MM.1S (cell line): ENCODE measurements around the gene CHORDC1.

Source experiments
- DNase-seq: peaks from one replicate; pipeline ENCODE4 v3.0.0-alpha.2; 2015
- H2AFZ ChIP-seq: fragments of 300-600 bp; sonication (generic); 2 replicates; pipeline ENCODE4 v1.6.0; 2016; ENCODE audit warnings: antibody characterized with exemption, low read length
- H3F3A ChIP-seq: fragments of 300-600 bp; sonication (generic); 2 replicates; pipeline ENCODE4 v1.6.1; 2016; ENCODE audit warnings: mild to moderate bottlenecking, antibody characterized with exemption, low read length, moderate library complexity, mixed read lengths; ENCODE audit not compliant: insufficient read depth
- H3K27ac ChIP-seq: fragments of 300-600 bp; sonication (generic); 2 replicates; pipeline ENCODE4 v1.5.1; 2016; ENCODE audit warnings: mild to moderate bottlenecking, low read length
- H3K27me3 ChIP-seq: fragments of 300-600 bp; sonication (generic); replicated peaks from 2 replicates; pipeline ENCODE4 v1.6.0; 2016; ENCODE audit warnings: low read length; ENCODE audit not compliant: insufficient read depth
- H3K36me3 ChIP-seq: fragments of 300-600 bp; sonication (generic); replicated peaks from 2 replicates; pipeline ENCODE4 v1.6.1; 2016; ENCODE audit warnings: mild to moderate bottlenecking, low read length, mixed read lengths; ENCODE audit not compliant: insufficient read depth
- H3K4me1 ChIP-seq: fragments of 300-600 bp; sonication (generic); 2 replicates; pipeline ENCODE4 v1.6.1; 2016; ENCODE audit warnings: low read length, mixed read lengths
- H3K4me2 ChIP-seq: fragments of 300-600 bp; sonication (generic); 2 replicates; pipeline ENCODE4 v1.6.0; 2016; ENCODE audit warnings: low read depth, low read length
- H3K4me3 ChIP-seq: fragments of 300-600 bp; sonication (generic); 2 replicates; pipeline ENCODE4 v1.5.1; 2016; ENCODE audit warnings: low read length, mixed read lengths
- H3K79me2 ChIP-seq: fragments of 300-600 bp; sonication (generic); 2 replicates; pipeline ENCODE4 v1.6.1; 2016; ENCODE audit warnings: mixed run types, low read length, mixed read lengths
- H3K9ac ChIP-seq: fragments of 300-600 bp; sonication (generic); 2 replicates; pipeline ENCODE4 v1.6.1; 2016; ENCODE audit warnings: low read length, mixed read lengths
- H3K9me2 ChIP-seq: fragments of 300-600 bp; sonication (generic); replicated peaks from 2 replicates; pipeline ENCODE4 v1.6.1; 2016; ENCODE audit warnings: mild to moderate bottlenecking, low read length, mixed read lengths; ENCODE audit not compliant: insufficient read depth
- H3K9me3 ChIP-seq: fragments of 300-600 bp; sonication (generic); replicated peaks from 2 replicates; pipeline ENCODE4 v1.6.1; 2016; ENCODE audit warnings: mild to moderate bottlenecking, low read length, mixed read lengths; ENCODE audit not compliant: insufficient read depth
- H4K20me1 ChIP-seq: fragments of 300-600 bp; sonication (generic); 2 replicates; pipeline ENCODE4 v1.6.1; 2016; ENCODE audit warnings: mild to moderate bottlenecking, low read length, moderate library complexity, mixed read lengths; ENCODE audit not compliant: insufficient read depth
- EZH2 ChIP-seq: fragments of 300-600 bp; sonication (generic); optimal IDR thresholded peaks from 2 replicates; pipeline ENCODE3; 2017; ENCODE audit warnings: low read depth, mild to moderate bottlenecking, antibody characterized with exemption, low read length, mixed read lengths
- EZH2phosphoT487 ChIP-seq: fragments of 300-600 bp; sonication (generic); IDR thresholded peaks from 2 replicates; pipeline ENCODE4 v1.6.1; 2018; ENCODE audit warnings: antibody characterized with exemption, low read length
- TF ChIP-seq, protein P1 (sequence below): fragments of 300-600 bp; sonication (generic); IDR thresholded peaks from 2 replicates; pipeline ENCODE4 v1.5.1; 2016; ENCODE audit warnings: antibody characterized with exemption, low read length, mixed read lengths

CHORDC1 gene

DNA sequence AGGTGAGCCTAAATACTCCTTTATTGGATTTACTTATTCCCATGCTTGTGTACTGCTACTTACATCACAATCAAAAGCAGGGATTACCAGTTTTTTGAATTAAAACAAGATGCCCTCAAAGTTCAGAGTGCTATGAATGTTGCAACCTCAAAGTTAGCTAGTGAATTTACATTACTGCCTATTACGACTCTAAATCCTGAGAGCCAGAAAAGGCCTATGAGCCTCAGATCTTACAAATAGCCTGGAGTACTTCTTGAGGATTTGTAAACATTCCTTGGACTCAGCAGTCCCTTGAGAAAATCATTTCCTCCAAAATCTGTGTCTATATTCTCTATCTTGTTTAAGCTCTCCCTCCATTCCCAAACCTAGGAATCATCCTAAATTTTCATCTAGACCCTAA is 25.5 kb downstream of the CHORDC1 start:
- no peak overlapping the region for H2AFZ ChIP-seq
- H3K4me2 ChIP-seq, result no peak overlapping the region
- H3K9ac ChIP-seq, result no peak overlapping the region
- H3K9me2 ChIP-seq, result no peaks in the 10 kb centered on the region
- H3K27ac ChIP-seq, result no peak overlapping the region
- H3K4me3 ChIP-seq, result no peak overlapping the region
- no peaks in the 10 kb centered on the region for H3K4me1 ChIP-seq
- no peak for DNase-seq
- TF ChIP-seq EZH2phosphoT487 (no peak), EZH2 (no peak)
- TF ChIP-seq, protein P1, sequence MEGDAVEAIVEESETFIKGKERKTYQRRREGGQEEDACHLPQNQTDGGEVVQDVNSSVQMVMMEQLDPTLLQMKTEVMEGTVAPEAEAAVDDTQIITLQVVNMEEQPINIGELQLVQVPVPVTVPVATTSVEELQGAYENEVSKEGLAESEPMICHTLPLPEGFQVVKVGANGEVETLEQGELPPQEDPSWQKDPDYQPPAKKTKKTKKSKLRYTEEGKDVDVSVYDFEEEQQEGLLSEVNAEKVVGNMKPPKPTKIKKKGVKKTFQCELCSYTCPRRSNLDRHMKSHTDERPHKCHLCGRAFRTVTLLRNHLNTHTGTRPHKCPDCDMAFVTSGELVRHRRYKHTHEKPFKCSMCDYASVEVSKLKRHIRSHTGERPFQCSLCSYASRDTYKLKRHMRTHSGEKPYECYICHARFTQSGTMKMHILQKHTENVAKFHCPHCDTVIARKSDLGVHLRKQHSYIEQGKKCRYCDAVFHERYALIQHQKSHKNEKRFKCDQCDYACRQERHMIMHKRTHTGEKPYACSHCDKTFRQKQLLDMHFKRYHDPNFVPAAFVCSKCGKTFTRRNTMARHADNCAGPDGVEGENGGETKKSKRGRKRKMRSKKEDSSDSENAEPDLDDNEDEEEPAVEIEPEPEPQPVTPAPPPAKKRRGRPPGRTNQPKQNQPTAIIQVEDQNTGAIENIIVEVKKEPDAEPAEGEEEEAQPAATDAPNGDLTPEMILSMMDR, result no peak
- H3K9me3 ChIP-seq, result no peaks in the 10 kb centered on the region
- H3F3A ChIP-seq, result no peaks in the 10 kb centered on the region; the same call in 1 of the 2 replicates
- no peaks in the 10 kb centered on the region for H4K20me1 ChIP-seq
- peaks cover 3% of the 10 kb centered on the region; the same call in 1 of the 2 replicates for H3K36me3 ChIP-seq
- no peaks in the 10 kb centered on the region for H3K79me2 ChIP-seq
- no peaks in the 10 kb centered on the region for H3K27me3 ChIP-seq

DNA sequence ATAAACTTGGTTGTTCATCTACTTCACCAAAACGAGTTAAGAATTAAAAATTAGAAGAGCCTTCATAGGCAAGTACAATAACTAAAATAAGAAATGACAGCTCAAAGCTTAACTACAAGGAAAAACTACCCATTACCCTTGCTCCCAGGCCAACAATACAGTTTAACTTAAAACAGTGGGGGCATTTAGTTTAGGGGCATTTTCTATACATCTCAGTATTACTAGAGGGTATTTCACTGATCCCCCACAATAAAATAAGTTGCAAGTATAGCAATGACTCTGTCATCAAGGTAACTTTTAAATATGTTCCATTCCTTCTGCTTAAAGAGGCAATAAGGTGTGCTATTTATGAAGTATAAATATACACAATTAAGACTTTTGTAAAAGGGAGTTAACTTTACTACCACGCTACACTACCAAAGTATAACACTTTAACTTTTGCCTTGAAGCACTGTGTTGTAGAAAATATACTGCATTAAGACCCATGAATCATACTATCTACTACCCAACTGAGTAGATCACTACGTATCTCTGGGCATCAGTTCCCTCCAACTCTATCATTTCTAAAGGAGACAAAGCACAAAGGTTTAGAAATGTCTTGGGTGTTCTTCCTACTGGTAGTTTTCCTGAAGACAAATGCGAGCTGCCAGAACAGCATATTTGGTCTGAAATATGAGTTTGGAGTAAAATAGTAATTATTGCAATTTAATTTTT is 29.8 kb downstream of the CHORDC1 start:
- TF ChIP-seq EZH2phosphoT487 (no peak), EZH2 (no peak)
- H3K9ac ChIP-seq, result no peak overlapping the region
- no peak for DNase-seq
- no peaks in the 10 kb centered on the region for H4K20me1 ChIP-seq
- no peaks in the 10 kb centered on the region for H3K4me1 ChIP-seq
- no peaks in the 10 kb centered on the region for H3K27me3 ChIP-seq
- H3K27ac ChIP-seq, result no peak overlapping the region
- H2AFZ ChIP-seq, result no peak overlapping the region
- H3K79me2 ChIP-seq, result no peaks in the 10 kb centered on the region
- no peak overlapping the region for H3K4me3 ChIP-seq
- no peaks in the 10 kb centered on the region for H3K9me2 ChIP-seq
- H3K36me3 ChIP-seq, result no peaks in the 10 kb centered on the region
- no peaks in the 10 kb centered on the region for H3K9me3 ChIP-seq
- no peaks in the 10 kb centered on the region; the same call in 1 of the 2 replicates for H3F3A ChIP-seq
- no peak overlapping the region for H3K4me2 ChIP-seq

DNA sequence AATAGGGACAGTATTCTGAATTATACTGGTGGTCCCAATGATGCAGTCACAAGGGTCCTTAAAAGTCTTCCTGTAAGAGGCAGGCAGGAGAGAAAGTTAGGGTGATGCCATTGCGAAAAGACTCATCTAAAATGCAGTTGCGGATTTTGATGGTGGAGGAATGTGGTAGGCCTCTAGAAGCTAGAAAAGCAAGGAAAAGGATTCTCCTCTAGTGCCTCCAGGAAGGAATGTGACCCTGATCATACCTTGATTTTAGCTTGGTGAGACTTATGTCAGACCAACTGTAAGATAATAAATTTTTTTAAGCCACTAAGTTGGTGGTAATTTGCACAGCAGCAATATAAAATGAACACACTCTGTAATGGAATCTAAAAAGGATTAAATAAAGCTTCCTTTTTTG is 33.8 kb downstream of the CHORDC1 start:
- H3K36me3 ChIP-seq, result no peaks in the 10 kb centered on the region
- no peaks in the 10 kb centered on the region for H3K4me1 ChIP-seq
- no peaks in the 10 kb centered on the region for H3F3A ChIP-seq
- no peaks in the 10 kb centered on the region for H3K9me3 ChIP-seq
- TF ChIP-seq, protein P1, result no peak
- TF ChIP-seq EZH2 (no peak), EZH2phosphoT487 (no peak)
- H3K27ac ChIP-seq, result no peak overlapping the region
- no peaks in the 10 kb centered on the region for H3K9me2 ChIP-seq
- no peaks in the 10 kb centered on the region for H3K27me3 ChIP-seq
- no peak overlapping the region for H3K4me3 ChIP-seq
- no peak overlapping the region for H2AFZ ChIP-seq
- no peaks in the 10 kb centered on the region for H3K79me2 ChIP-seq
- no peak overlapping the region for H3K9ac ChIP-seq
- DNase-seq, result no peak
- H4K20me1 ChIP-seq, result no peaks in the 10 kb centered on the region
- no peak overlapping the region for H3K4me2 ChIP-seq

DNA sequence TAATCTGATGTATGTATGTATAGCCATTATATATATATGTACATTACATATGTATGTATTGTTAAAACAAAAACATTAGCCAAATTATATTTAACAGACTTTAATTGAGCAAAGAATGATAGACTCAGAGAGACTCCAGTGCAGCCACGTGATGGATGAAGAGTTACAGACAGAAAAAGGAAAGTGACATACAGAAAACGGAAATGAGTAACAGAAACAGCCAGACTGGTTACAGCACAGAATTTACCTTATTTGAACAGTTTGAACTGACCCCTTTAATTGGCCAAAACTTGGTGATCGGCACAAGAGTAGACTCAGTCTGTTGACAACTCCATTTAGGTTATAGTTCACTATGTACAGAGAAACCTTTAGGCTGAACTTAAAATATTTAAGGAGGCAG is 35.0 kb downstream of the CHORDC1 start:
- H3K4me2 ChIP-seq, result no peak overlapping the region
- H3K4me1 ChIP-seq, result no peaks in the 10 kb centered on the region

More for the DNA sequence above, 35.0 kb downstream of the CHORDC1 start:
- H3K79me2 ChIP-seq, result no peaks in the 10 kb centered on the region
- H3K27me3 ChIP-seq, result no peaks in the 10 kb centered on the region
- H3K9me2 ChIP-seq, result no peaks in the 10 kb centered on the region
- H3K36me3 ChIP-seq, result no peaks in the 10 kb centered on the region
- TF ChIP-seq EZH2 (no peak), EZH2phosphoT487 (no peak)
- TF ChIP-seq, protein P1, result no peak
- H3K9me3 ChIP-seq, result no peaks in the 10 kb centered on the region
- no peak overlapping the region for H3K27ac ChIP-seq
- H3F3A ChIP-seq, result no peaks in the 10 kb centered on the region
- no peaks in the 10 kb centered on the region for H4K20me1 ChIP-seq
- DNase-seq, result no peak
- no peak overlapping the region for H3K4me3 ChIP-seq
- H3K9ac ChIP-seq, result no peak overlapping the region
- no peak overlapping the region for H2AFZ ChIP-seq
